GM18498 (cell line): ENCODE measurements around the gene SLCO3A1.
A peak's percentile ranks its signal among the peaks of the same experiment; 100 is the strongest.

ENCODE experiments used
- ATAC-seq: cut with Tn5 transposase; IDR thresholded peaks from one replicate; pipeline ENCODE4 v1.9.1; 2021; ENCODE audit warnings: mild to moderate bottlenecking, moderate library complexity; ENCODE audit not compliant: unreplicated experiment

SLCO3A1 gene

DNA sequence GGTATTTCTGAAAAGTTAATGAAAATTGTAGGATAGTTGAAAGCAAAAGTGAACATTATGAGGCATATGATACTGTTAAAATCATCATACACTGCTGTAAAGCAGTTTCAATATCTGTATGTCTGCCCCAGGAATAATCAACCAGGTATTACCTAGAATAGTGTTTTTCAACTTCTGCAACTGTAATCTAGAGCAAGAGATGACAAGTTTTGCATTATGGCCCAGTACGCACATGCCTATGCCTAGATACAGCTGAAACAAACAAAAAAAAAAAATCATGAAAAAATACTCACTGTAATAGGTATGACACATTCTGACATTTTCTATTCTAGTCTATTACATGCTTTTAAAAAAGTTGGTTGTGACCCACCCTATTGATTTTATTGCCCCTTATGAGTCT lies 299.5 kb downstream of the SLCO3A1 start:
- ATAC-seq, result no peak

DNA sequence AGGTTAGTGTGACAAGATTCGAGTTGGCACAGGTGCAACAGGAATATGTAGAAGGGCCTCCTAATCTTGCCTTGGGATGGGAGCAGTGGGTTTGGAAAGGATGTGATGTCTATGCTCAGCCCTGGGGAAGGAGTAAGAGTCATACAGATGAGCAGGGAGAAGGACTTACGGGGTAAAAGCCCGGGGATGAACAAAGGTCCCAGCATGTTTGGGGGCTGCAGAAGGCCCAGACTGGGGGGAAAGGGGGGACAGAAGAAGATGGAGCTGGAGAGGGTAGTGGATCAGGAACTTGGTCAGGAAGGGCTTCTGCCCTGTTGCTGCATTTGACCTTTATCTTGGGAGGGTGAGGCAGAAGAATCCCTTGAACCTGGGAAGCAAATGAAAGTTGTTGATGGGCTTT lies 300.1 kb downstream of the SLCO3A1 start:
- no peak for ATAC-seq

- no peak for ATAC-seq
These were observed 302.4 kb downstream of the SLCO3A1 start for GRCh38 chr15:92155934-92156333.

GRCh38 chr15:92157666-92158298 lies 304.3 kb downstream of the SLCO3A1 start:
- no peak for ATAC-seq

DNA sequence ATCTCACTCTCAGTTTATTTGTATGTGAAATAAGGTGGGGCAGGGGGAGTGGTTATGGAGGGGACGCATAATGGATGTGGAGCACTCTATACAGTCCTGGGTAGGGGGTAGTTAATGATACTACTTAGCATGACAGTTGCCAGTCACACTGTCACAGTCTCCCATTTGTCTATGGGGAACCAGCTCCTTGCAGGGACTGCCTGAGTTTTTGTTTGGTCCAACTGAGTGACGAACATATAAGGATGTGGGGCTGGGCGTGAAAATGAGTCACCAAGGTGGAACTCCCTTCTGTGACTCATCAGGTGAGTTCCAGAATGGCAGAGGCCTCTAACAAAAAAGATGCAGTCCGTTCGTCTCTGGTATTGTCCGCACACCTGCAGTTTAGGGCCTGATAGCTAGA lies 304.9 kb downstream of the SLCO3A1 start:
- peak; percentile 35 for ATAC-seq

DNA sequence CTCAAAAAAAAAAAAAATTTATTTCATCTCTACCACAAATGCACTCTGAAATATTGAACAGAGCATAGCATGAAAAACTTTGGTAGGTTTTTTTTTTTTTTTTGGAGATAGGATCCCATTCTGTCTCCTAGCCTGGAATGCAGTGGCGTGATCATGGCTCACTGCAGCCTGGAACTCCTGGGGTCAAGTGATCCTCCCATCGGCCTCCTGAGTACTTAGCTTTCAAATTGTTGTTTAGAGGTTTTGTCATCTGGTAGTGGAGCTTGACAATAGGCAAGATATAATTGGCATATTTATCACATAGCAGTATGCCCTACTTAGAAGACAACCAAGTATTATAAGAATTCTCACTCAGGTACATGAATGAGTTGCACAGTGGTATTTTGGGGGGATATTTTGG lies 306.0 kb downstream of the SLCO3A1 start:
- ATAC-seq, result no peak

GRCh38 chr15:92159906-92160841 lies 306.7 kb downstream of the SLCO3A1 start:
- no peak for ATAC-seq

- peak; percentile 92 for ATAC-seq
These were observed 307.6 kb downstream of the SLCO3A1 start for GRCh38 chr15:92161039-92161670.

DNA sequence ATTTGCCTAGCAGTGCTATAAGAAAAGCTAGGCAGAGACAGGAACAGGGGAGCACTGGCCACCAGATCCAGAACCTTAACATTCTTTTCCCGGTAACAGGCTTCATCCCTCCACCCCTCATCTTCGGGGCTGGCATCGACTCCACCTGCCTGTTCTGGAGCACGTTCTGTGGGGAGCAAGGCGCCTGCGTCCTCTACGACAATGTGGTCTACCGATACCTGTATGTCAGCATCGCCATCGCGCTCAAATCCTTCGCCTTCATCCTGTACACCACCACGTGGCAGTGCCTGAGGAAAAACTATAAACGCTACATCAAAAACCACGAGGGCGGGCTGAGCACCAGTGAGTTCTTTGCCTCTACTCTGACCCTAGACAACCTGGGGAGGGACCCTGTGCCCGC lies 309.1 kb downstream of the SLCO3A1 start:
- no peak for ATAC-seq

DNA sequence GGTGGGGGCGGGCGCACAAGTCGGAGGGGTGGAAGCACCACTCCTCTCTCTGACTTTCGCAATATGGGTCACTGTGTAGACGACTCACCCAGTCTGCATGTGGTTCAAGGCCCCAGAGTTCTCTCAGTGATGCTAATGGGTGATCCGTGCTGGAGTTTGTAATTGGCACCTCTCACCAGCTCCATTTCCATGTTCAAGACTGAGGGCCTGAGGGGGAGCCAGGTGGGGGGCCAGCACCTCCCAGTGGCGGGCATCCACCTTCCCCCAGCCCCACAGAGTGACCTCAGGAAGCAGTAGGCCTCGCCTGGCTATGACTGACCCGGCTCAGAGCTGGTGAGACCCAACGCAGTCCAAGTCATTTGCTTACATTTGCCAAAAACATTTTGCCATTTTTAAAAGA lies 310.1 kb downstream of the SLCO3A1 start:
- ATAC-seq, result no peak

DNA sequence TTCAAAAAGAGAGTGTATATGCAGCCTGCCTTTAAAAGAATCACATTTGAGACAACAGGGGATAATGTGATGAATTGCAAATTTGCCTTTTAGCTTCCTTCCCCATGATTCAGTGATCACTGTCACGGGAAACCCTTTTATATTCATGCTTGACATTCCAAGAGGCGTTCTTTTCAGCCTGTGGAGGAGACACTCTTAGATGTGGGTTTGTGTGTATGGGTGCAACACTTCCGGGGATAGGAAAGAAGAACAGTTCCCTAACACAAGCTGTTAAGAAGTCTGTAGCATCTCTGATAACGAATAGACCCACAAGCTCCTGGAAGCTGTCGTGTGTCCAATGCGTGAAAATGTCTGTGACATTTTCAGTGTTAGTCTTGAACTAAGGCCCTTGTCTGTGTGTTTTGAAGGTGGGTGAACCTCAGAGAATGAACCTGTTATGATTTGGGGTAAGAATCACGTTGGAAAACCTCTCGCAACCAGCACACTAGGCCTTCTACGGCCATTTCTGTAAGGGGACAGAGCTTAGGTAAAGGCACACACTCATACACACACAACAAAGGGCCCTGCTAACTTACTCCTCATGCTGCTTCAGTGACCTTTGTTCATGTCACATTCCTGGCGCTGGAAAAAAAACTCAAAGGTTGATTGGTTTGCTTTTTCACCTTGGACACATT lies 311.0 kb downstream of the SLCO3A1 start:
- ATAC-seq, result no peak

DNA sequence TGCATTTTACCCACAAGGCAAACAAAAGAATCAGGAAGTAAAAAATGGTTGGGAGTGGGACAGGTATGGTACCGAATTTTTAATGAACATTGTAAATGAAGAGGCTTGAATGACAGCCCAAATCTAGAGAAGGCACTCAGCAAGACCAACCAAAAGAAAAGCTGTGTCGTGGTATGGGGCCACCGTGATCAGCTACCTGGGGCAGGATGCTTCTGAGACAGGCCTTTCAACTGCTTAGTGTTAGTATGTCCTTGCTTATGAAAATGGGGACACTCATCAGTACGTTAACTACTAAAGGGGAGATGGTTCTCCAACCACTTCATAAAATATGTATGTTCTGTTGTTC lies 311.5 kb downstream of the SLCO3A1 start:
- no peak for ATAC-seq

DNA sequence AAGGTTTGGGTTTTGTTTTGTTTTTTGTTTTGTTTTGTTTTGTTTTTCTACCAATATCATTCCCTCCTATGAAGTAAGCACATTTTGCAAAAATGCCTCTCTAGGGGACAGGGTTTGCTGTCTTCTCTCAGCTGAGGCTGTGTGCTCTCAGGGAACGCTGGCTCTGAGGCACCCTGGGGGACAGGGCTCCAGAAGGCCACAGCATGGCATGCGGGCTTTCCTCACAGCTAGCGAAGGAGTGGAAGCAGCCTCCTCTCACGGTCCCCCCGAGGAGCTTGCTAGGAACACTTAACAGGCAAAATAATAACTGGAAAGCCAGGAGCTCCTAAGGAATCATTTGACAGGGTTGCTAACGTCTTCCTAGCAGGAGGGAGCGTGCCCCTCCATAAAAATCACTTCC lies 312.5 kb downstream of the SLCO3A1 start:
- no peak for ATAC-seq

DNA sequence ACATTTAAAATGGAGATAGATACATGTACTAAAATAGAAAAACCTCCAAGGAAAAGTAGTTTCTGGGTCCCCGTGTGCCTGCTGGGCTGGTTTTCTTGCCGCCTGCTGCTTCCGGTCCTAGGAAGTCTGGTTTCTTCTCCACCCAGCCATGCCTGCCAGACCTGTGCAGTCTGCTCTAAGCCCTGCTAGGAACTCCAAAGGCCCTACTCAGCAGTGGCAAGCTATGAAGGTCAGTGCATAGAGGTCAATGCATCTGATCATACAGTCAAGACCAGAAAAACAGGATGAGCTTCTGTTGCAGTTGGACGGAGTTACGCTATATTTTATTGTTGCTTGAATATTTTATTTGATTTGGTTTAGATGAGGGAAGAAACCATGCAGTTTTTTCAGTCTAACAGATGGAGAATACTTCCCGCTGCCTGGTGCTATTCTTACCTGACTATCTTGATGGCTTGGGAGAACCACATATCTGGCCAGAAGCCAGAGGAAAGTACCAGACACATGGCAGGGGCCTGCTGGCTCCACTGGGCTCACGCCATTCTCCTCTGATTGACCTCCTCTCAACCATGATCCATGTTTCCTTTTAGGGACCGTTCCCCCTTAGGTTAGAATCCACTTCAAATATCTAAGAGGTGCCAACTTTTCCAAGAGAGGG lies 313.4 kb downstream of the SLCO3A1 start:
- ATAC-seq, result no peak

DNA sequence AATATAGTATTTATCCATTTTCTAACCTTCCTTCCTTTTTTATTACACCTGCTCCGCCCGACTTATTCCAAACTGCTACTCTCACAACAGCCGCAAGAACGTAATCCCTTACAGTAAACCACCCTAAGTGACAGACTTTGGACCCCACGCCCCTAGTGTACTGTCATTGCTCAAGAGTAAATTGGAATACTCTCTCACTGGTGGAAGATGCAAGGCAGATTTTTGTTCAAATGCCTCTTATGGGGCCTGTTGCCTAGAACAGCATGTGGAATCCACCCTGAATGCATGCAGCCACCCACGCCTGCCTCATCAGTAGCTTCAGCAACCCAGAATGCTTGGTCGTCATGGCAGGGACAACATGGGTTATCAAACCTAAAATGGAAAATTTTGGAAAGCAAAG lies 313.9 kb downstream of the SLCO3A1 start:
- no peak for ATAC-seq

- ATAC-seq, result no peak
These were observed 314.7 kb downstream of the SLCO3A1 start for GRCh38 chr15:92168066-92168683.

DNA sequence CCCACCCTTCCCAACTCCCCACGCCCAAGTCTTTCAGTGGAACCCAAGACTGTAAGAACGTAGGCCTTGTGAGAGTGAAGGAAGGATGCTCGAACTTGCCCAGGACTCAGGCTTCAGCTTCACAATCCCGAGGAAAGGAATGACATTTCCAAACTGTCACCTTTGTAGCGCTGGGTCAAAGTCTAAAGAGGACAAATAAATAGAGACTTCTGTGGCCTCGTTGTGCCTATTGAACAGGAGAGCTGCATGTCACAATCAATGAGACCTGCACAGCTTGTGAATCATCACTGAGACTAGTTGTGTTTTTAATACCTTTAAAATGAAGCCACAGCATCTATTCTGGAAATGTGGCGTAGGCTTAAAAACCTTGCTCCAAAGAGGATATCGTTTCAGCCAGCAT lies 317.4 kb downstream of the SLCO3A1 start:
- no peak for ATAC-seq

DNA sequence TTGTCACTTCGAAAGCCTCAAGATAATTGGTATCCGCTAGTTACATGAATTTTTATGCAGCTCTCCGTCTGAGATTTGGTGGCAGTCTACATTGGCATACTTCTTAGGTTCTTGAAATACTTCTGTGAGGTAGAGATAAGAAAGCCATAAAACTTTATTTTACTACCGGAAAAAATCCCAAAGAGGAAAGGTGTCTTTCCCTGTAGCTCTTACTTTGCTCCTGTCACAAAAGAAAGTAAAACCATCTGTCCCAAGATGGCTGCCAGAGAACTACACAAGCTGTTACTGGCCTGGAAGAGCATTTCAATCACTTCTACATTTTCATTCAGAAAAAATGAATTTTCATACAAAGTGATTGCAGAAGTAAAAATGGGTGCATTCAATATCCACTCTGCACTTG lies 325.4 kb downstream of the SLCO3A1 start:
- no peak for ATAC-seq

- ATAC-seq, result no peak
These were observed 330.6 kb downstream of the SLCO3A1 start for GRCh38 chr15:92184142-92184541.

- no peak for ATAC-seq
These were observed 331.2 kb downstream of the SLCO3A1 start for GRCh38 chr15:92184679-92185230.
